SK-N-SH (cell line): ENCODE results near the gene TWF2. TPM values are rescaled to one million over a fixed set of nuclear protein-coding genes. Genes with fewer than 3 reads are reported as not detected.

ENCODE experiments used
- CTCF ChIA-PET: fragments of 300-600, 350-600 bp; formaldehyde crosslinking; extraction: SDS; loops from one replicate; lab custom pipeline; 2021; lab: Yijun Ruan, JAX
- POLR2A ChIA-PET: fragments of 350-600 bp; sonication (Branson Sonifier 250); formaldehyde crosslinking; extraction: SDS; loops from one replicate; lab custom pipeline; 2020; ENCODE audit warnings: antibody characterized with exemption, inconsistent platforms; lab: Yijun Ruan, JAX
- DNase-seq: peaks from one replicate; pipeline ENCODE4 v3.0.0; 2012
- H2AFZ ChIP-seq: fragments of 200-600 bp; sonication (generic); 2 replicates; pipeline ENCODE4 v1.8.1; 2016; ENCODE audit warnings: antibody characterized with exemption, mild to moderate bottlenecking, low read depth
- H3F3A ChIP-seq: fragments of 200-600 bp; sonication (generic); replicated peaks from 2 replicates; pipeline ENCODE3; 2016; ENCODE audit warnings: antibody characterized with exemption, mild to moderate bottlenecking; ENCODE audit not compliant: insufficient read depth
- H3K27ac ChIP-seq, 2 experiments: fragments of 200-500 bp in 1 of 2; fragments of 200-600 bp in 1 of 2; sonication (Bioruptor generic) in 1 of 2; sonication (generic), shearing (Covaris generic) in 1 of 2; 2 replicates each; pipeline versions ENCODE4 v1.5.1 to v1.6.1; 2014 to 2016; ENCODE audit warnings: low read depth in 2 of 2, inconsistent platforms in 1 of 2, low read length in 1 of 2, mild to moderate bottlenecking in 1 of 2, mixed read lengths in 1 of 2
- H3K27me3 ChIP-seq: fragments of 200-600 bp; sonication (generic), shearing (Covaris generic); 2 replicates; pipeline ENCODE4 v1.6.1; 2016; ENCODE audit warnings: mixed run types; ENCODE audit not compliant: insufficient read depth
- H3K36me3 ChIP-seq, 2 experiments: fragments of 200-500 bp in 1 of 2; fragments of 200-600 bp in 1 of 2; sonication (Bioruptor generic) in 1 of 2; sonication (generic) in 1 of 2; replicated peaks in 1 of 2; 2 replicates each; pipeline versions ENCODE3 to v1.5.1; 2014 to 2016; ENCODE audit warnings: low read length in 1 of 2, mild to moderate bottlenecking in 1 of 2; ENCODE audit not compliant: insufficient read depth in 2 of 2, control insufficient read depth in 1 of 2
- H3K4me1 ChIP-seq, 2 experiments: fragments of 200-500 bp in 1 of 2; fragments of 200-600 bp in 1 of 2; sonication (Bioruptor generic) in 1 of 2; sonication (generic), shearing (Covaris generic) in 1 of 2; 2 replicates each; pipeline versions ENCODE4 v1.5.1 to v1.6.1; 2014 to 2016; ENCODE audit warnings: low read depth in 1 of 2, low read length in 1 of 2, mixed run types in 1 of 2; ENCODE audit not compliant: insufficient read depth in 2 of 2, control insufficient read depth in 1 of 2
- H3K4me2 ChIP-seq: fragments of 200-600 bp; sonication (generic), shearing (Covaris generic); 2 replicates; pipeline ENCODE4 v1.6.1; 2017; ENCODE audit warnings: mixed run types
- H3K4me3 ChIP-seq, 2 experiments: fragments of 200-500 bp in 1 of 2; fragments of 200-600 bp in 1 of 2; sonication (Bioruptor generic) in 1 of 2; sonication (generic), shearing (Covaris generic) in 1 of 2; 2 replicates each; pipeline versions ENCODE4 v1.5.1 to v1.8.1; 2014 to 2016; ENCODE audit warnings: low read depth in 2 of 2, inconsistent platforms in 1 of 2, low read length in 1 of 2, mild to moderate bottlenecking in 1 of 2, mixed read lengths in 1 of 2, moderate library complexity in 1 of 2
- H3K79me2 ChIP-seq: fragments of 200-600 bp; sonication (generic); 2 replicates; pipeline ENCODE4 v1.8.1; 2017; ENCODE audit warnings: mild to moderate bottlenecking; ENCODE audit not compliant: insufficient read depth
- H3K9ac ChIP-seq: fragments of 200-600 bp; sonication (generic); 2 replicates; pipeline ENCODE4 v1.6.1; 2017; ENCODE audit warnings: mixed run types
- H3K9me2 ChIP-seq: fragments of 200-600 bp; sonication (generic); 2 replicates; pipeline ENCODE4 v1.6.1; 2017; ENCODE audit warnings: mixed run types
- H3K9me3 ChIP-seq: fragments of 200-600 bp; sonication (generic); 2 replicates; pipeline ENCODE4 v1.6.1; 2017; ENCODE audit warnings: mixed run types, mild to moderate bottlenecking, moderate library complexity
- H4K20me1 ChIP-seq: fragments of 200-600 bp; sonication (generic); 2 replicates; pipeline ENCODE4 v1.6.1; 2017; ENCODE audit warnings: mild to moderate bottlenecking, mixed run types; ENCODE audit not compliant: insufficient read depth
- CHD2 ChIP-seq: fragments of 150-350 bp; IDR thresholded peaks from 2 replicates; pipeline ENCODE4 v1.6.1; 2018; ENCODE audit warnings: low read length; ENCODE audit not compliant: partially characterized antibody
- CTCF ChIP-seq: fragments of 200-600 bp; sonication (generic); IDR thresholded peaks from 2 replicates; pipeline ENCODE4 v1.6.1; 2017; ENCODE audit warnings: antibody characterized with exemption, mild to moderate bottlenecking, moderate library complexity
- ELF1 ChIP-seq: IDR thresholded peaks from 2 replicates; pipeline ENCODE4 v1.4.0; 2012
- GATA2 ChIP-seq: sonication (generic); formaldehyde crosslinking; IDR thresholded peaks from 2 replicates; pipeline ENCODE4 v1.5.0; 2020; ENCODE audit warnings: mild to moderate bottlenecking, missing genetic modification reagents
- IRF3 ChIP-seq: fragments of 150-350 bp; IDR thresholded peaks from 2 replicates; pipeline ENCODE4 v1.6.1; 2016; ENCODE audit warnings: mild to moderate bottlenecking, low read depth, low read length
- MXI1 ChIP-seq: IDR thresholded peaks from 2 replicates; pipeline ENCODE4 v1.6.1; 2012; ENCODE audit warnings: mild to moderate bottlenecking, low read depth, low read length, improper control_type of control experiment
- NFIC ChIP-seq: IDR thresholded peaks from 2 replicates; pipeline ENCODE4 v1.4.0; 2012; ENCODE audit warnings: borderline replicate concordance
- PBX3 ChIP-seq: IDR thresholded peaks from 2 replicates; pipeline ENCODE4; 2012
- POLR2AphosphoS5 ChIP-seq: IDR thresholded peaks from 2 replicates; pipeline ENCODE4 v1.6.1; 2012; ENCODE audit warnings: low read depth, low read length
- RAD21 ChIP-seq: IDR thresholded peaks from 2 replicates; pipeline ENCODE4 v1.6.1; 2012; ENCODE audit warnings: mild to moderate bottlenecking, low read length
- RCOR1 ChIP-seq: fragments of 150-350 bp; IDR thresholded peaks from 2 replicates; pipeline ENCODE4 v1.6.1; 2017; ENCODE audit warnings: antibody characterized with exemption, low read length
- TCF12 ChIP-seq: IDR thresholded peaks from 2 replicates; pipeline ENCODE4 v1.4.0; 2012
- USF1 ChIP-seq: IDR thresholded peaks from 2 replicates; pipeline ENCODE4 v1.4.0; 2012; ENCODE audit warnings: low read depth, borderline replicate concordance
- YY1 ChIP-seq: IDR thresholded peaks from 2 replicates; pipeline ENCODE4 v1.4.0; 2012; ENCODE audit warnings: low read depth, mild to moderate bottlenecking
- ZBTB33 ChIP-seq: IDR thresholded peaks from 2 replicates; pipeline ENCODE4 v1.4.0; 2012; ENCODE audit warnings: low read depth, borderline replicate concordance
- WGBS: methylation state at CpG from one replicate; pipeline ENCODE4 v1.1.6; 2017; ENCODE audit warnings: low lambda C conversion rate; 5-methylcytosine and 5-hydroxymethylcytosine counted together
- polyA plus RNA-seq, 3 experiments: library from polyadenylated mRNA; depleted of rRNA; stranded (reverse); fragments of >200 nt; gene quantifications; 2 replicates each; pipeline ENCODE4 v1.2.3, GENCODE V29; 2012

The TWF2 gene
- polyA plus RNA-seq, 1 of the 3 experiments (the other 2 are of a cell fraction) = 188 TPM

GRCh38 chr3:52268036-52268435 lies 29.1 kb upstream of the TWF2 start:
- H3K79me2 ChIP-seq = peaks cover 98% of the 10 kb centered on the region
- no peak overlapping the region for H3K4me3 ChIP-seq
- no peak for TF ChIP-seq NFIC
- TF ChIP-seq GATA2 (CRISPR knock-in tag) = no peak
- no peak for TF ChIP-seq POLR2AphosphoS5
- no peak for TF ChIP-seq ELF1
- TF ChIP-seq RAD21 = no peak
- TF ChIP-seq CHD2 = no peak
- TF ChIP-seq MXI1 = no peak
- no peak for TF ChIP-seq PBX3
- TF ChIP-seq USF1 = no peak
- no peak for TF ChIP-seq IRF3
- no peak for TF ChIP-seq CTCF
- TF ChIP-seq ZBTB33 = no peak
- no peak for TF ChIP-seq TCF12
- TF ChIP-seq RCOR1 = no peak
- TF ChIP-seq YY1 = no peak
- H3K4me2 ChIP-seq = no peak overlapping the region
- no peaks in the 10 kb centered on the region for H3K9me3 ChIP-seq
- POLR2A ChIA-PET = no interaction called here
- WGBS = 96% methylated on average over 7 of the region's 7 CpGs
- peaks cover 3% of the 10 kb centered on the region for H3F3A ChIP-seq
- no peak for DNase-seq
- H3K9me2 ChIP-seq = no peaks in the 10 kb centered on the region
- H3K27me3 ChIP-seq = no peaks in the 10 kb centered on the region
- peaks cover 59 to 79% of the 10 kb centered on the region in 2 experiments for H3K36me3 ChIP-seq
- H3K4me1 ChIP-seq = no peaks in the 10 kb centered on the region
- H2AFZ ChIP-seq = no peak overlapping the region
- no peak overlapping the region for H3K27ac ChIP-seq
- H3K9ac ChIP-seq = no peak overlapping the region
- CTCF ChIA-PET = interaction anchor here (2.5 kb wide), 1 partner anchor 37 kb away, joined by 6 read pairs; no protein-coding TSS in a partner anchor
- peaks cover 78% of the 10 kb centered on the region for H4K20me1 ChIP-seq
